ENCODE data around the gene VDAC2. TPM values are rescaled to one million over a fixed set of nuclear protein-coding genes. Genes with fewer than 3 reads are reported as not detected.

VDAC2 gene
- total RNA-seq, 1 donor from 2014 or later, result 14.4 TPM

DNA sequence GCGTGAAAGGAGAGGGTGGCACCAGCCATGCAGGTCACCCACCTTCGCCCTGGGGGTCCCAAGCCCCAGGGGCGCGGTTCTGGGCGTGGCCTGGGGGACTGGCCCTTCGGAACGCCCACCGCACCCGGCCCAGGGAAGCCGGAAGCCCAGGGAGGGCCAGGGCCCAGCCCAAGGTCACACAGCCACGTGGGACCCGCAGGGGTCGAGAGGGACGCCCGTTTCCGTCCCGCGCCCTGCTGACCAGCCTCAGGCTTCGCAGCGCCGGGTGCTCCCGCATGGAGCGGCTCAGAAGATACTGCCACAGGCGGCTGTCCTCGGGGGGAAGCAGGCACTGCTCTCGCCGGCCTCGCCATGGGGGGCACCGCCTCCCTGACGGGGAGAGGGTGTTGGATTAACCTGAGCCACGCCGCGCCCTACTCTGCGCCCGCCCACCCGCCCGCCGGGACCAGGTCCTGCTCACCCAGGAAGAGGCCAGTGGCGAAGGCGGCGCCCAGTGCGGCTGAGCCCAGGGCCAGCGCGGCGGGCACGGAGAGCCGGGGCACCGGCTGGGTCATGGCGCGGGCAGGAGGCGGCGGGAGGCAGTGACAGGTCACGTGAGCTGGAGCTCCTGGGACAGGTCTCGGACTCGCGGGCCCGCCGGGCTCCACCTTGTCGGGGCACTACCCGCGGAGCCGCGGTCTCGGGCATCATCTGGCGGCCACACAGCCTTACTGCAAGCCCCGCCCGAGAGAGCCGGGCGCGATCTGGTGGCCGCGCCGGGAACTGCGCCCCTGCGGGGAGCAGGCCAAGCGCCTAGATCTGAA, 25.0 kb downstream of the VDAC2 start, which contains the start of gene COMTD1:
COMTD1 (minus strand) TSS at position 583 of the 803 bp plus-strand sequence; CDS start at position 554, 29 bp downstream.
- Histone ChIP-seq H3K4me3 (peak within 1 kb of the TSS; percentile 79 to 80), H3K4me1 (peaks cover 0 to 2% of the 10 kb centered on the region in 2 donors), H3K27ac (peak within 1 kb of the TSS; percentile 81 to 90), H3K27me3 (no peaks in the 10 kb centered on the region), H3K9me3 (no peaks in the 10 kb centered on the region), H3K36me3 (peaks cover 0 to 13% of the 10 kb centered on the region in 2 donors)
- DNase-seq (ENCODE audit: low spot score in 2 of 2), result peak; percentile 68 to 96
- TF ChIP-seq, protein P1, sequence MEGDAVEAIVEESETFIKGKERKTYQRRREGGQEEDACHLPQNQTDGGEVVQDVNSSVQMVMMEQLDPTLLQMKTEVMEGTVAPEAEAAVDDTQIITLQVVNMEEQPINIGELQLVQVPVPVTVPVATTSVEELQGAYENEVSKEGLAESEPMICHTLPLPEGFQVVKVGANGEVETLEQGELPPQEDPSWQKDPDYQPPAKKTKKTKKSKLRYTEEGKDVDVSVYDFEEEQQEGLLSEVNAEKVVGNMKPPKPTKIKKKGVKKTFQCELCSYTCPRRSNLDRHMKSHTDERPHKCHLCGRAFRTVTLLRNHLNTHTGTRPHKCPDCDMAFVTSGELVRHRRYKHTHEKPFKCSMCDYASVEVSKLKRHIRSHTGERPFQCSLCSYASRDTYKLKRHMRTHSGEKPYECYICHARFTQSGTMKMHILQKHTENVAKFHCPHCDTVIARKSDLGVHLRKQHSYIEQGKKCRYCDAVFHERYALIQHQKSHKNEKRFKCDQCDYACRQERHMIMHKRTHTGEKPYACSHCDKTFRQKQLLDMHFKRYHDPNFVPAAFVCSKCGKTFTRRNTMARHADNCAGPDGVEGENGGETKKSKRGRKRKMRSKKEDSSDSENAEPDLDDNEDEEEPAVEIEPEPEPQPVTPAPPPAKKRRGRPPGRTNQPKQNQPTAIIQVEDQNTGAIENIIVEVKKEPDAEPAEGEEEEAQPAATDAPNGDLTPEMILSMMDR (IDR thresholded peaks at IDR 0.05), result peak; percentile 100
- intact Hi-C loops (cut with DNase I), result loop anchor here (2.0 to 10.0 kb wide), 6 partner anchors 47 to 1081 kb away; partner anchors contain the start of genes ADK and AP3M1

DNA sequence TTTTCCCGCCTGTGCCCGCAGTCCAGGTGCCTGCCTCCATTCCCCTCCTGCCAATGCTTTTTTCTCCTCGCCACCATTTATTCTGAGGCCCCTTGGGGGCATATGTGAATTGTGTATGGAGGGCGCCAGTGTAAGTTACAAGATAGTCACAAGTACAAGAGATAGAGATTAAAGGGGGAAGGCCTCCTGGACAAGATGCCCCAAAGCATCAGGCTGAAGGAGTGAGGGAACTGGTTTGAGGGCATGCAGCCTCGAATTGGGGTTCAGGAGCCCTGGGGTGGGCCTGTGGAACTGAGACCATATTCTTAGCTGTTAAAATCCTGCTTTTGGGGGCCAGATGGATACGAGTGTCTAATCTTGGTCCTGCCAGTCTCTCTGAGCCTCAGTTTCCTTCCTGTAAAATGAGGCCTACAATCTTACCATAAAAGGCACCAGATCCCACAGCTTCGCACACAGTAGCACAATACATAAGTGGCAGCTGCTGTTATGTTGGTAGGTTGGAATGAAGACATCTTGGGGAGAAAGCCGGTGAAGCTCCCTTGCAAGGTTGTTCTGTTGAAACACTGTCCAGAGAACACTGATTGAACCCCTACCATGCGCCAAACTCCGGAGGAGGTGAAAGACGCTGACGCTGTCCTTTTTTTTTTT, 25.7 kb downstream of the VDAC2 start:
- H3K4me1 ChIP-seq, result peaks cover 0 to 2% of the 10 kb centered on the region in 2 donors
- TF ChIP-seq, protein P1 (IDR thresholded peaks at IDR 0.05), result no peak
- DNase-seq (ENCODE audit: low spot score in 2 of 2), result no peak
- H3K36me3 ChIP-seq, result peaks cover 0 to 11% of the 10 kb centered on the region in 2 donors
- peak overlapping the region; percentile 79 to 80 for H3K4me3 ChIP-seq
- H3K9me3 ChIP-seq, result no peaks in the 10 kb centered on the region
- no peaks in the 10 kb centered on the region for H3K27me3 ChIP-seq
- intact Hi-C loops (cut with DNase I), result loop anchor here (2.0 to 10.0 kb wide), 3 partner anchors 58 to 1082 kb away; partner anchors contain the start of genes ADK and AP3M1
- peak overlapping the region; percentile 81 to 90 for H3K27ac ChIP-seq

DNA sequence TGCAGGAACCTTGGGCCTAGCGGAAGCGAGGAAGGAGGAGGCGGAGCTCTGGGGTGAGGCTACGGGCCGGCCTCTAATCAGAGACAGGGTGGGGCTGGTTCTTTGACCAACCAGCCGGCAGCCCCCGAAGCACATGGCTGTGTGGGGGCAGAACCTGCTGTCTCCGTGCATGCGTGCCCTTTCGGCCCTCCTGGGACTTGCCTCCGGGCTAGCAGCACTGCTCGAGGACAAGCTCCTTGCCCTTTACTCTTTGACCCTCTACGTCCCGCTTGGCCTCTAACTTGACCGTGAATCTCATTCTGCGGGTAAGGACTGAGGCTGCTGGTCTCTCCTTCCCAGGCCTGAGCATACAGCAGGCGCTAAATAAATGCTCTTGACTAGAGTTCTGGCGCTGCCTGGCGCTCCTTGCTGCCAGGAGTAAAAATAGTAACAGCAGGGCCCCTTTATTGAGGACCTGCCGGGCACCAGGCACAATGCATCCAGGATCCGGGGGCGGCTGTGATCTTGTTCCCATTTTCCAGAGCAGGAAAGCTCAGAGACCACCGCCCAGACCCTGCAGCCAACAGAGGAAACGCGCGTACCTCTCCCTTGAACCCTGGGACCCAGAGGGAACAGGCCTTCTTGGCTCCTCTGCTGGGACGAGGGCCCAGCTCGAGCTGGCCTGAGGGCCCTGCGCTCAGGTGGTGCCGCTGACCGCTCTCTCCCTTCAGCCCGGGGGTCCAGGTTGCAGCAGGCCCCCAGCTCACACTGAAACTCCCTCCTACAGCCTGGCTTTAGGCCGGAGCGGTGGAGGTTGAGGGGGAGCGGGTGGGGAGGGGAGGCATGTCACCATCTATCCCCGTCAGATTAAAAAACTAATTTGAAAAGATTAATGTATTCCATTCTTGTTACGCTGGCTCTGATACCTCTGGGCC, 27.8 kb downstream of the VDAC2 start:
- DNase-seq (ENCODE audit: low spot score in 2 of 2), result no peak
- Histone ChIP-seq H3K4me3 (no peak overlapping the region), H3K4me1 (peaks cover 0 to 2% of the 10 kb centered on the region in 2 donors), H3K9me3 (no peaks in the 10 kb centered on the region), H3K36me3 (no peaks in the 10 kb centered on the region), H3K27me3 (no peaks in the 10 kb centered on the region), H3K27ac (no peak overlapping the region)
- TF ChIP-seq, protein P1 (IDR thresholded peaks at IDR 0.05), result no peak
- intact Hi-C loops (cut with DNase I), result loop anchor here (5.0 to 10.0 kb wide), 2 partner anchors 996 to 1084 kb away; partner anchors contain the start of genes ADK and AP3M1

DNA sequence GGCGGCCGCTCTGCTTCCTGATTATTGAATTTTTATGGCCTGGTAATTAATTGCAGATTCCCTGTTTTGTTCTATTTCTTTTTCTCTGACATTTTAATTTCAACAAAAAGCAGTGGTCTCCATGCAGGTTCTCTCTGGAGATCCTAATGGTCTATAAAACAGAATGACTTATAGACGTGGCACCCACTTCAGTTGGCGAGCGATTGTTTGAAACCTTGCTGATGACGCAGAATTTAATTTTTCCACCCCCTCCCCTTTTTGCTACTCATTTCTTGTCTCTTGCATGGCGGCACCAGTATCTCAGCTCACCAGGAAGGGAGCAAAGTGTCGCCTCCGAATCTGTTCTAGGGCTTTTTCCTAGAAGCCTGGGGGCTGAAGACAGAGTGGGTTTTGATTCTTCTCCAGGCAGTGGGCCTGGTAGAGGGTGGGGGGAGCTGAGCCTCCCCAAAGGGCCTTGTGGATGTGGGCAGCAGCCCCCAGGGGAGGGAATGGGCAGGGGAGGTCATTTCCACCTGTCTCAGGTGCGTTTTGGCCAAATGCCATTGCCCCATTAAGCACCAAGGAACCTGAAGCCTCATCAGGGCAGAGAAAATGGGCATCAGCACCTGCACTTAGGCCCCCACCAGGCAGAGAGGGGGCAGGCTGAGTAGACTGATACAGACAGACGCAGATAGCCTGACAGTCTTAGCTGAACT, 28.6 kb downstream of the VDAC2 start:
- no peak for DNase-seq (ENCODE audit: low spot score in 2 of 2)
- Histone ChIP-seq H3K36me3 (no peaks in the 10 kb centered on the region), H3K27me3 (no peaks in the 10 kb centered on the region), H3K4me3 (no peak overlapping the region), H3K27ac (no peak overlapping the region), H3K9me3 (no peaks in the 10 kb centered on the region), H3K4me1 (peaks cover 0 to 2% of the 10 kb centered on the region in 2 donors)
- TF ChIP-seq, protein P1 (IDR thresholded peaks at IDR 0.05), result no peak
- intact Hi-C loops (cut with DNase I), result loop anchor here (5.0 to 10.0 kb wide), 2 partner anchors 997 to 1084 kb away; partner anchors contain the start of genes ADK and AP3M1

All from ascending aorta (tissue), 2 donors.